HepG2 (cell line): Measurements from ENCODE around the gene DCDC2. TPM values are rescaled to one million over a fixed set of nuclear protein-coding genes. Genes with fewer than 3 reads are reported as not detected.

ENCODE experiments used
- ARNT2 ChIP-seq: sonication (generic); formaldehyde crosslinking; IDR thresholded peaks from 2 replicates; pipeline ENCODE4 v1.8.0; 2022; ENCODE audit warnings: mild to moderate bottlenecking, low read depth, missing genetic modification reagents, moderate library complexity
- CHD4 ChIP-seq: fragments of 200-600 bp; sonication (generic); IDR thresholded peaks from 2 replicates; pipeline ENCODE4 v1.7.0; 2017; ENCODE audit warnings: mild to moderate bottlenecking, low read length, borderline replicate concordance
- CREB1 ChIP-seq, 2 experiments: fragments of 450-650 bp in 1 of 2; IDR thresholded peaks; 2 replicates each; pipeline ENCODE4 v1.6.1; 2016 to 2017; ENCODE audit warnings: control low read depth in 1 of 2, mild to moderate bottlenecking in 1 of 2, missing compliant biosample characterization in 1 of 2, missing genetic modification characterization in 1 of 2
- GMEB1 ChIP-seq: sonication (generic); formaldehyde crosslinking; IDR thresholded peaks from 2 replicates; pipeline ENCODE4 v1.5.1; 2020; ENCODE audit warnings: missing genetic modification reagents, mild to moderate bottlenecking, borderline replicate concordance
- JUND ChIP-seq: sonication (generic); formaldehyde crosslinking; IDR thresholded peaks from 2 replicates; pipeline ENCODE4 v1.8.0; 2022; ENCODE audit warnings: mild to moderate bottlenecking, missing genetic modification reagents
- KDM5A ChIP-seq: fragments of 200-600 bp; sonication (generic); IDR thresholded peaks from 2 replicates; pipeline ENCODE4 v1.7.0; 2018; ENCODE audit warnings: antibody characterized with exemption, mild to moderate bottlenecking, low read length, borderline replicate concordance
- MBD4 ChIP-seq: IDR thresholded peaks from 2 replicates; pipeline ENCODE4 v1.6.1; 2012; ENCODE audit warnings: low read length, inconsistent platforms, borderline replicate concordance
- NFRKB ChIP-seq: fragments of 450-650 bp; IDR thresholded peaks from 2 replicates; pipeline ENCODE4 v1.6.1; 2017
- NFYC ChIP-seq: IDR thresholded peaks from 2 replicates; pipeline ENCODE4 v1.6.1; 2016; ENCODE audit warnings: missing genetic modification reagents, missing compliant biosample characterization
- PITX1 ChIP-seq: sonication (generic); formaldehyde crosslinking; IDR thresholded peaks from 2 replicates; pipeline ENCODE4 v1.5.1; 2020; ENCODE audit warnings: mild to moderate bottlenecking, missing genetic modification reagents
- RAD51 ChIP-seq: fragments of 450-650 bp; IDR thresholded peaks from 2 replicates; pipeline ENCODE4 v1.6.1; 2016; ENCODE audit warnings: borderline replicate concordance
- SRSF4 ChIP-seq: fragments of 200-400 bp; formaldehyde crosslinking; IDR thresholded peaks from one replicate; pipeline ENCODE4 v1.6.1; 2018; ENCODE audit warnings: mild to moderate bottlenecking, low read depth, low read length, moderate library complexity; ENCODE audit not compliant: poor library complexity, severe bottlenecking
- ZBTB21 ChIP-seq: sonication (generic); formaldehyde crosslinking; IDR thresholded peaks from 2 replicates; pipeline ENCODE4 v1.4.0; 2020; ENCODE audit warnings: missing genetic modification reagents
- ZKSCAN8 ChIP-seq: IDR thresholded peaks from 2 replicates; pipeline ENCODE4 v1.6.1; 2016; ENCODE audit warnings: borderline replicate concordance, missing genetic modification reagents, missing compliant biosample characterization
- ZNF512B ChIP-seq: sonication (generic); formaldehyde crosslinking; IDR thresholded peaks from 2 replicates; pipeline ENCODE4 v1.5.1; 2020; ENCODE audit warnings: missing genetic modification reagents, mild to moderate bottlenecking, borderline replicate concordance
- ZNF652 ChIP-seq: IDR thresholded peaks from 2 replicates; pipeline ENCODE4 v1.6.1; 2016; ENCODE audit warnings: low read depth, borderline replicate concordance
- ZNF704 ChIP-seq: sonication (generic); formaldehyde crosslinking; IDR thresholded peaks from 2 replicates; pipeline ENCODE4 v1.8.1; 2023; ENCODE audit warnings: mild to moderate bottlenecking, inconsistent platforms, moderate library complexity, missing genetic modification reagents, borderline replicate concordance
- ZNF773 ChIP-seq: sonication (generic); formaldehyde crosslinking; IDR thresholded peaks from 2 replicates; pipeline ENCODE4 v1.4.0; 2020; ENCODE audit warnings: missing genetic modification reagents, borderline replicate concordance
- polyA plus RNA-seq, 8 experiments: library from polyadenylated mRNA; depleted of rRNA in 3 of 8; stranded (reverse) in 7 of 8; unstranded in 1 of 8; fragments of >200 nt; fragmentation: Illumina TruSeq in 4 of 8; extraction: Trizol in 4 of 8; gene quantifications; 2 replicates each; pipeline versions ENCODE4 v1.2.1 to v1.2.3, GENCODE V29; 2011 to 2016; ENCODE audit warnings: low read depth in 4 of 8, missing spikeins in 1 of 8, mixed read lengths in 1 of 8; ENCODE audit not compliant: insufficient read depth in 1 of 8
- total RNA-seq, 5 experiments: library from RNA; depleted of rRNA; stranded (reverse); fragments of >200 nt; fragmentation: Illumina TruSeq; extraction: Trizol; gene quantifications; 2 replicates each; pipeline ENCODE4 v1.2.3, GENCODE V29; 2016; ENCODE audit warnings: low read depth in 1 of 5
- TF ChIP-seq, protein P1 (sequence below): sonication (generic); formaldehyde crosslinking; IDR thresholded peaks from 2 replicates; pipeline ENCODE4 v1.4.0; 2020; ENCODE audit warnings: mild to moderate bottlenecking, missing genetic modification reagents

Gene DCDC2
- total and polyA plus RNA-seq, 2 of the 13 experiments (the other 11 are each of a cell fraction or from before 2014, with no cell fraction given), result 9.0 to 36.2 TPM

DNA sequence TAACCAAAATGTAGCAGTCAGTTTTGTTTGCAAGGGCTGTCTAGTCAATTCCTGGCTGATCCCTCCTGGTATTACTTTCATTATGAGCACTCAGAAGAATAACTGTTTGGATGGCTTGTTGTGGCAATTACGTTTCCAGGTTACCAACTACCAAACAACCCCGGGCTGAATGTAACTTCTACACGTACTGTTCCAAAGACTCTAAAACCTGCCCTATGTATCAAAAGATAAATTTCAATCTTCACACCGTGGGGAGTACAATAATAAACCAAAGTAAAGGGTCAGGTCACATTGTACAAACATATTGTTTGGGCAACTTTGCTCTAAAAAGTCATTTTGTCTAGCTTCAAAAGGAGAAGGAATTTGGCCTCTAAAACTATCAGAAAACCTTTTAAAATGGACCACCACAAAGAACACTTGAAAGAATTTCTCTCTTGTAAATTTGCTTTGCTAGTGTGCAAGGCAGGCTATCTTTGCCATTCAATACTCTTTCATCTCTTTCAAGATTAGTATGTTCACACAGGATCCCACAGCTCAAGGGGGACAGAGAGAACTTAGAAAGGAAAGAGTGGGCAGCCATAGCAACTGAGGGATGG is 27.6 kb downstream of the DCDC2 start (continued):
- TF ChIP-seq, protein P1, sequence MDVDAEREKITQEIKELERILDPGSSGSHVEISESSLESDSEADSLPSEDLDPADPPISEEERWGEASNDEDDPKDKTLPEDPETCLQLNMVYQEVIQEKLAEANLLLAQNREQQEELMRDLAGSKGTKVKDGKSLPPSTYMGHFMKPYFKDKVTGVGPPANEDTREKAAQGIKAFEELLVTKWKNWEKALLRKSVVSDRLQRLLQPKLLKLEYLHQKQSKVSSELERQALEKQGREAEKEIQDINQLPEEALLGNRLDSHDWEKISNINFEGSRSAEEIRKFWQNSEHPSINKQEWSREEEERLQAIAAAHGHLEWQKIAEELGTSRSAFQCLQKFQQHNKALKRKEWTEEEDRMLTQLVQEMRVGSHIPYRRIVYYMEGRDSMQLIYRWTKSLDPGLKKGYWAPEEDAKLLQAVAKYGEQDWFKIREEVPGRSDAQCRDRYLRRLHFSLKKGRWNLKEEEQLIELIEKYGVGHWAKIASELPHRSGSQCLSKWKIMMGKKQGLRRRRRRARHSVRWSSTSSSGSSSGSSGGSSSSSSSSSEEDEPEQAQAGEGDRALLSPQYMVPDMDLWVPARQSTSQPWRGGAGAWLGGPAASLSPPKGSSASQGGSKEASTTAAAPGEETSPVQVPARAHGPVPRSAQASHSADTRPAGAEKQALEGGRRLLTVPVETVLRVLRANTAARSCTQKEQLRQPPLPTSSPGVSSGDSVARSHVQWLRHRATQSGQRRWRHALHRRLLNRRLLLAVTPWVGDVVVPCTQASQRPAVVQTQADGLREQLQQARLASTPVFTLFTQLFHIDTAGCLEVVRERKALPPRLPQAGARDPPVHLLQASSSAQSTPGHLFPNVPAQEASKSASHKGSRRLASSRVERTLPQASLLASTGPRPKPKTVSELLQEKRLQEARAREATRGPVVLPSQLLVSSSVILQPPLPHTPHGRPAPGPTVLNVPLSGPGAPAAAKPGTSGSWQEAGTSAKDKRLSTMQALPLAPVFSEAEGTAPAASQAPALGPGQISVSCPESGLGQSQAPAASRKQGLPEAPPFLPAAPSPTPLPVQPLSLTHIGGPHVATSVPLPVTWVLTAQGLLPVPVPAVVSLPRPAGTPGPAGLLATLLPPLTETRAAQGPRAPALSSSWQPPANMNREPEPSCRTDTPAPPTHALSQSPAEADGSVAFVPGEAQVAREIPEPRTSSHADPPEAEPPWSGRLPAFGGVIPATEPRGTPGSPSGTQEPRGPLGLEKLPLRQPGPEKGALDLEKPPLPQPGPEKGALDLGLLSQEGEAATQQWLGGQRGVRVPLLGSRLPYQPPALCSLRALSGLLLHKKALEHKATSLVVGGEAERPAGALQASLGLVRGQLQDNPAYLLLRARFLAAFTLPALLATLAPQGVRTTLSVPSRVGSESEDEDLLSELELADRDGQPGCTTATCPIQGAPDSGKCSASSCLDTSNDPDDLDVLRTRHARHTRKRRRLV (CRISPR knock-in tag), result no peak
- TF ChIP-seq ZNF512B (CRISPR knock-in tag) (peak; percentile 74; the same call in 1 of the 2 replicates), CHD4 (peak; percentile 79), JUND (CRISPR knock-in tag) (no peak), ZNF652 (peak; percentile 40; the same call in 1 of the 2 replicates), MBD4 (peak; percentile 99), RAD51 (no peak), ZNF773 (no peak), ZBTB21 (CRISPR knock-in tag) (peak; percentile 12; the same call in 1 of the 2 replicates), ZKSCAN8 (CRISPR knock-in tag) (0 out of 2 replicates have a peak, but pooled peaks have one; percentile 44), CREB1 (IDR thresholded peaks at IDR 0.05) (no peak), CREB1 (CRISPR knock-in tag; IDR thresholded peaks at IDR 0.05) (peak; percentile 69), GMEB1 (CRISPR knock-in tag) (no peak; the same call in 1 of the 2 replicates), ARNT2 (CRISPR knock-in tag) (no peak), KDM5A (no peak), ZNF704 (CRISPR knock-in tag) (0 out of 2 replicates have a peak, but pooled peaks have one; percentile 44), NFRKB (no peak), SRSF4 (no peak), PITX1 (CRISPR knock-in tag) (peak; percentile 93), NFYC (CRISPR knock-in tag) (peak; percentile 44; the same call in 1 of the 2 replicates)
